ENCODE data around the gene SHISA7.

Gene SHISA7

GRCh38 chr19:55447421-55448174, 4.5 kb upstream of the SHISA7 start:
- peak overlapping the region; percentile 17; the same call in 1 of the 2 replicates for H3K27ac ChIP-seq

GRCh38 chr19:55446060-55446459, 3.0 kb upstream of the SHISA7 start:
- no peak for TF ChIP-seq ZFX (IDR thresholded peaks at IDR 0.05; ENCODE audit: borderline replicate concordance)
- TF ChIP-seq CTCF (IDR thresholded peaks at IDR 0.05), result no peak
- no peak overlapping the region for H3K27ac ChIP-seq

More at GRCh38 chr19:55447421-55448174, 4.5 kb upstream of the SHISA7 start:
- TF ChIP-seq CTCF (IDR thresholded peaks at IDR 0.05), result no peak
- TF ChIP-seq ZFX (IDR thresholded peaks at IDR 0.05; ENCODE audit: borderline replicate concordance), result no peak

GRCh38 chr19:55444646-55445045, 1.5 kb upstream of the SHISA7 start:
- TF ChIP-seq ZFX (IDR thresholded peaks at IDR 0.05; ENCODE audit: borderline replicate concordance) (no peak), CTCF (IDR thresholded peaks at IDR 0.05) (no peak)
- no peak overlapping the region for H3K27ac ChIP-seq

GRCh38 chr19:55443824-55444480, 852 bp upstream of the SHISA7 start:
- TF ChIP-seq ZFX (IDR thresholded peaks at IDR 0.05; ENCODE audit: borderline replicate concordance), result no peak
- no peak for TF ChIP-seq CTCF (IDR thresholded peaks at IDR 0.05)
- H3K27ac ChIP-seq, result no peak overlapping the region

- H3K27ac ChIP-seq, result peak overlapping the region; percentile 75
- TF ChIP-seq ZFX (IDR thresholded peaks at IDR 0.05; ENCODE audit: borderline replicate concordance) (no peak), CTCF (IDR thresholded peaks at IDR 0.05) (peak; percentile 54)
Observed at GRCh38 chr19:55442372-55442961, 633 bp downstream of the SHISA7 start.

- TF ChIP-seq CTCF (IDR thresholded peaks at IDR 0.05), result no peak
- no peak for TF ChIP-seq ZFX (IDR thresholded peaks at IDR 0.05; ENCODE audit: borderline replicate concordance)
- H3K27ac ChIP-seq, result peak overlapping the region; percentile 75
Observed at GRCh38 chr19:55441692-55442321, 1.3 kb downstream of the SHISA7 start.

Measured in 22Rv1 (cell line).